GM12872 (cell line): ENCODE results near the gene ADAMTS17.

Source experiments
- CTCF ChIP-seq: IDR thresholded peaks from 3 replicates; pipeline ENCODE4 v1.5.1; 2011; ENCODE audit warnings: low read depth, mild to moderate bottlenecking, low read length, moderate library complexity; ENCODE audit not compliant: insufficient read depth

ADAMTS17 gene

GRCh38 chr15:100338971-100339444, 2.8 kb downstream of the ADAMTS17 start:
- peak; percentile 46; the same call in 2 of the 3 replicates for TF ChIP-seq CTCF

GRCh38 chr15:100338247-100338646, 3.5 kb downstream of the ADAMTS17 start:
- no peak for TF ChIP-seq CTCF

- TF ChIP-seq CTCF: no peak
Observed at GRCh38 chr15:100337096-100338044, 4.4 kb downstream of the ADAMTS17 start.

GRCh38 chr15:100336061-100336460, 5.7 kb downstream of the ADAMTS17 start:
- no peak for TF ChIP-seq CTCF

- no peak for TF ChIP-seq CTCF
Observed at GRCh38 chr15:100335335-100335999, 6.3 kb downstream of the ADAMTS17 start.

GRCh38 chr15:100334905-100335304, 6.9 kb downstream of the ADAMTS17 start:
- 0 out of 3 replicates have a peak, but pooled peaks have one; percentile 7 for TF ChIP-seq CTCF

GRCh38 chr15:100334456-100334855, 7.3 kb downstream of the ADAMTS17 start:
- TF ChIP-seq CTCF: no peak
